Renal pelvis (tissue), 4 donors: ENCODE results near the gene NRP2. TPM values are rescaled to one million over a fixed set of nuclear protein-coding genes. Genes with fewer than 3 reads are reported as not detected.
A peak's percentile ranks its signal among the peaks of the same experiment; 100 is the strongest.

Source experiments
- DNase-seq: peaks from one replicate; pipeline ENCODE4 v3.0.0-alpha.2; 2013
- polyA plus RNA-seq, 3 donors: library from polyadenylated mRNA; unstranded; fragments of 120-200 nt; gene quantifications; one replicate each; pipeline ENCODE4 v1.2.1, GENCODE V29; 2013; ENCODE audit not compliant: insufficient read length in 3 of 3

The NRP2 gene
- polyA plus RNA-seq, 3 donors, result 55.8 to 67.4 (median 66.9) TPM

DNA sequence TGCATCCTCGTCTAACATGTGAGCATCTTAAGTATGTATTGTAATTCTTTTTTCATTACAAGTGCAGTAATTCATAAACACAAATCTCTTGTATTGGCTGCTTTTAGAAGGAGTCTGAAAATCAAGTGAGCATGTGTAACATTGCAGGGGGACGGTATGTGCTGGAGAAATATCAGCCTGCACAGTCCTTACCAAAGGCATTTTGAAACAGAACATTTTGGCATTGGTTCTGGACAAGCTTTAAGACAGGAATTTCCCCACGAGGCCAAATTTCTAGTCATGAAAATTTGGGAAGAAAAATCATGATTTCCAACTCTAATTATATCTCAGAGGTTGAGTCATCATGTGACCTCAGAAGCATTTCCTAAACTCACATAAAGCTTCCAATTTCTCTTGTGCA, 24.7 kb upstream of the NRP2 start:
- no peak for DNase-seq

DNA sequence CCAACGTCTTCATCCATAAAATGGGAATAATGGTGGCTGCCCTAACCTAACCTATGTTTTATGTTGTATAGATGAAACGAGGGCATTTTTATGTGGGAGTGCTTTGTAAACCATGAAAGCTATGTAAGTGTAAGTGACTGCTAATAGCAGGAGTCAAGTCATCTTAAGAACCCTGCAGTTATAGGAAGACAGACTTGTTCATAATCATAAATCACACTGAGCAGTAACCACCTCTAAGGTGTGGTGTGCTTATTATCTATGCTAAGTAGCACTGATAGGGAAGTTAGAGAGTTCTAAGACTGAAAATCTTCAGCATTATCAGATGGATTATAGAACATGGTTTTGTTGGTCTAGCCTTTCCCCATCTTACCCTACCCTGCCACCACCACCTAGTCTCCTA, 24.2 kb upstream of the NRP2 start:
- DNase-seq, result no peak

DNA sequence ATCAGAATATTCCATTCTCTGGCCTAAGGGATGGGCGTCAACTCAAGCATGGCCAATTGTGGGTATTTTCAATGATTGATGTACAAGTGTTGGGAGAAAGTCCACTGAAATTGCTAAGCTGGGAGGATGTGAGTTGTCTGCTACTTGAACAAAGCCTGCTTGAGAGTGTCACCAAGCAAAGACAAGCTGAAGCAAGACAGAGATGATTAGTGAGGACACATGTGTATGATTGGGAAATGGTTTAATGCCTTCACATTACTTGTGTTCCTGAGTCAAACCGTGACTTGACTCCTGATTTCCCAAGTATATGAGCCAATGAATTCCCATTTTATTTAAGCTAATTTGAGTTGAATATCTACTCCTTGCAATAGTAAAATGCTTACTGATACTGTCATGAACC, 23.7 kb upstream of the NRP2 start:
- no peak for DNase-seq

DNA sequence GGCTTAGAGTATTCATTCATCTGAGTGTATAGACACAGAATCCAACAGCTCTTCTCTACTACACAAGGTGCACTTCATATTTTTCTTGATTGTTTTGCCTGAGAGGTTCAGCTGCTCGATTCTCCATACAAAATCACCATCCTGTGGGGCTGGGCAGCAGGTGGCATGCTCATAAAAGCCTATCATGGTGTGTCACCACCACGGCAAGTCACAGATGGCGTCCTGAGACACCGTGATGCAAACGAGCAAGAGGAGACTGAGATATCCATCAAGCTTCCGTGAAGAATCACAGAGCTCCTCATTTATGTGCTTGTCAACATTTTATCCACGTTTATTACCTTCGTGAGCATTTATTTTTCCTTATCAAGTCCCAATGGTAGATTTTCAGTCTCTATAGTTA, 22.4 kb upstream of the NRP2 start:
- no peak for DNase-seq

DNA sequence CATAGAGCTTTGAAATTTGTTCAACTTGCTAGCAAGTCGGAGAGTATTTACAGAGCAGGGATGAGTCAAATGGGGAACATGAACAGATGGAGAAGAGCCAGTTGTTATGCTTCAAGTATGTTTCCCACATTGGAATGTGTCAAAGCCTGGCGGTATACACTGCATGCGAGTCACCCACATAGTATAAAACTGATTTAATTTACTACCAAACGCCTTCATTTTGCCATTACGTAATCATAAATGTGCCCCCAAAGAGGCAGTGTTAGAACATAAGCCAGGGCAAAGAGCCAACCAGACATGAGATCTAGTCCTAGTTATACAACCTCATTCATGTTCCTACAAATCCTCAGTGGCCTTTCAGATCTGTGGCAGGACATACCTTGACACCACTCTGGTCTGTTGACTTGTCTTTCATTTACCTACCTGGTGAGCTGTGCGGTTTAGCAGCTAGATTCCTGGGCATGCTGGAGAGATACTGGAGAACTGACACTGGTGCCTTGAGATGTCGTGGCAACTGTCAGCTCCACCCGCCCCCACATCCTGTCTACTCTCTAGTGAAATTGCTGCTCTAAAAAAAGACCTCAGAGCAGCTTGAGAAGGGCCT, 21.7 kb upstream of the NRP2 start:
- DNase-seq, result no peak

DNA sequence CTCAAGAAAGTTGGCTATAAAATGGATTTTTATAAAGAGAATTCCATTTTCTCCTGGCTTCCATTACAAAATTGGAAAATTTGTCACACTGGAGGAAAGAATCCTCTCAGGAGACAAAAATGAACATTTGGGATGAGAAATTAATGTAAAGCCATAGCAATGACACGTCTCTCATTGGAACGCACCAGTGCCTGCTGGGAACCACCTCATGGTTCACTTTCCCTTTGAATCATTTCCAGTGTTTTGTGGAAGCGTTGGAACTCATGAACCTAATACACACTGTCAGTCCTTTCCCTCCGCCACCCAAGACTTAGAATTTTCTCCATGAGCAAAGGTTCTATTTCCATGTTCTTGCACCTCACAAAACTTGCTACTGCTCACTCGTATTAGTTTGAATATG, 21.0 kb upstream of the NRP2 start:
- no peak for DNase-seq

DNA sequence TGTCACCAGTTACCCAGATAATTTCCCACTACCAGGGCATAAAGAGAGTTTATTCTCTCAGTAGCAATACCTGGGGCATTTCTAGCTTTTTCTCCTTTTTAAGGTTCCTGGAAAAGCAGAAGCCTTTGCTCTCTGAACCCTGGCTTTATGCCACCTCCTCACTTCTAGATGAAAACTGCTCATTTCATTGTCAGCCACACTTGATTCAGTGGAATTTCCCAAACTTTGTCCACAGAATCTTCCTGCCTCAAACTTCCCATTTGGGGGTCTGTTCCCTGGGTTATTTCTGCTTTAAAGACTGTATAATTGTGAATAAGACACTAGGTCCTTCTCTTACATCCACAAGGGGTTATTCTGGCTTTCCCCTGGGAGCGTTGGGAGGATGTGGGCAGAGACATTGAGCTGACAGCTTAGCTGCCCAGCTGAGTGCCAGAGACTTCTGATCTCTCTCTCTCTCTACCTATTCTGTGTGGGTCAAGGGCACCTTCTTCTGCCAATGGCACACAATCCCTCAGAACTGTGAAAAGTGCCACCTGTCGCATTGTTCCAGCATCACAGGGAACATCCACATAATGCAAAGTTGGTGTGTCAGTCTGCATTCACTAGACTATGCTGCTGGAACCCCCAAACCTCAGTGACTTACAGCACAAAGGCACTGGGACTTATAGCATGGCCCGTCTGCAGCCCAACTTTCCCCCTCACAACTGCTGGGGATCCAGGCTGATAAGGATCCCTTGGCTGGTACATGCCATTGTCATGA, 19.9 kb upstream of the NRP2 start:
- DNase-seq, result no peak

DNA sequence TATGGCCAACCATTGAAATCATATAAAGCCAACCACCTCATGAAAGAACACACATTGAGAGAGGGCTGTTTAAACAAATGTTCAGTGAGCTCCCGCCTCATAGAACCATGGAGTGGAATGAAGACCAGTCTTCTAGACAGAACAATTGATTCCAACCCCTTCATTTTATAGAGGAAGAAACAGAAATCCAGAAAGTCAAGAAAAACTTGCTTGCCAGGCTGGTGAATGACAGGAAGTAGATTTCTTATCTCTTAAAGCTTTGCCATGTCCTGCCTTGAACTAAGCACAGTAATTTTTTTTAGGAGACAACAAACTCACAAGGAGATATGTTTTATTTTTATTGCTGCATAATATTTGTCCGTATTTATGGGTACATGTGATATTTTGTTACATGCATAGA, 16.5 kb upstream of the NRP2 start:
- no peak for DNase-seq

DNA sequence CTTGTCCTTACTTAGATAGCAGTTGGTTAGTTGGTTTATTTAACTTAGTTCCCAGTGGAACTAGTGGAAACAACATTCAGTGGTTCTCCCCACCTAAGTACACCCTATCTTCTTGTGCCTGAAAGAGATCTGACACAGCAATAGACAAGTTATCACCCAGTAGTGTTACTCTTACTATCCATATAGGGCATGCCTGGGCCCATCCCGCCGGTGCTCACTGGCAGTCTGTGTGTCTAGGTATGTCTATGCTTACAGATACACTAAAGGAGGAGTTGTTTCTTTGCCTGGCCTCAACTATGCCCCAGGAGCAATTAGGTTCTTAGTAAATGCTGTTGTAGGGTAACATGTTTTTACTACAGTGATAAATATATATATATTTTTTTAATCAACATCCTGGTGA, 12.0 kb upstream of the NRP2 start:
- no peak for DNase-seq

DNA sequence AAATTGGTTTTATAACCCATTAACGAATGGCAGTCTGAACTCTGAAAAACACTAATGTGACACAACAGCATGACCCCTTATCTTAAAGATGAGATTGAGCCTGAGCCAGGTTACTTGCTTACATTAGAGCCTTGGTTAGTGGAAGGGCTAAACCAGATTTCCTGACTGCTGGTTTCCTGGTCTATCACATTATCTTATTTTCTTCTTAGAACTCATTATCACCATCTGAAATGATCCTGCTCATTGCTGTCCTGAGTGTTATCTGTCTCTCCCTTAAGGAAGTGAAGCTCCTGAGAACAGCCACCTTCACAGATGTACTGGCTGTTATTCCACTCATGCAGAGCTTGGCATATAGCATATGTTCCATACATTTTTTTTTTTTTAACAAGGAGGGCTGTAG, 9.0 kb upstream of the NRP2 start:
- DNase-seq, result no peak

DNA sequence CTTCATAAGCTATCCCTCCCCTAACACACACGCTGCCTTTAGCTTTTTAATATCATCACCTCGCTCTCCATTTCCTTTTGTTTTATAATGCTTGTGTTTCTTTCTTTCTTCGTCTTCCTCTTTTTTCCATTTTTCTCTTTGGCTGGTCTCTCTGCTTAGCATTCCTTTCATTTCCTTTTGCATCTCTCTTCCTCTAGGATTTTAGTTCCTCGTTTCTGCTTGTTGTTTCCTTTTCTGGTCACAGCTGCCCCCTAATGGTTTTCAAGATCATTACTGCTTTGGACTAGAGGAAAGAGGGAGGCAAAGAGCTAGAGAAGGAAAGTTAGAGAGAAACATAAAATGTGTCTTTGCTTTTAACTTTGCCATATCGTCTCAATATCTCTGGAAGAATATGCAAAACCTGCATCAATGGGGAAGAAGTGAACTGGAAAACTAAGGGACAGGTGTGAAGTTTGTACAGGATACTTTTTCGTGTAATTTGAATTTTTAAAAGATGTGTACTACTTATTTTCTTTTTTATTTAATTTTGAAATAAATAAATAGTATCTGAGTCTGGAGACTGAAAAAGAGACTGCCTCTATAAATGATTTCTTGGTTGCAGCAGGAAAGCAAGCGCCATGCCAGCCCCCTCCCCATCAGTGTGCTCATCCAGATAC, 6.3 kb upstream of the NRP2 start:
- DNase-seq, result peak; percentile 74

DNA sequence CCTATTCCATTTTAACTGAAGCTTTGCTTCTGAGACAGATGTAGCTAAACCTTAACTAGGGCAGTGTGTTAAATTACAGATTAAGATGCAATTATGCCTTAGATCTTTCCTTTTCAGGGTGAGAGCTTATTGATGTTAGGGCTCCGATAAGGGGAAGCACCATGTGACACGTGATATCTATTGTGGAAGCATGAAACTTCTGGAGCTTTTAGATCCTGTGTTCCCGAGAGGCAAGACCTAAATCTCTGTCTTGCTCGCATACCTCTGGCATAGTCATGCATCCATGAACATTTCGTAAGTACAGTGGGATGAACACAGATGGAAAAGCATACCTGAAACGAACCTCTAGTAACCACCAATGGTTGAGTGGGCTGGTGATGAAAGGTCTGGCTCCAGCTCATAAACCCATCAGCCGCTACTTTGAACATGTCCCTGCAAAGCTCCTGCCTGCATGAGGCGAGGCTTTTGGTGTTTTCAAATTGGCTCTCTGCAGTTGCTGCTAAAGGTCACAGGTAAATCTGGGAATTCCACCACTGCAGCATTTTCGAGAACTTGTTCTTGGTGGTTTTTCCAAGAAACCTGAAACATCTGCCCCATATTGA, 3.7 kb upstream of the NRP2 start:
- DNase-seq, result no peak

DNA sequence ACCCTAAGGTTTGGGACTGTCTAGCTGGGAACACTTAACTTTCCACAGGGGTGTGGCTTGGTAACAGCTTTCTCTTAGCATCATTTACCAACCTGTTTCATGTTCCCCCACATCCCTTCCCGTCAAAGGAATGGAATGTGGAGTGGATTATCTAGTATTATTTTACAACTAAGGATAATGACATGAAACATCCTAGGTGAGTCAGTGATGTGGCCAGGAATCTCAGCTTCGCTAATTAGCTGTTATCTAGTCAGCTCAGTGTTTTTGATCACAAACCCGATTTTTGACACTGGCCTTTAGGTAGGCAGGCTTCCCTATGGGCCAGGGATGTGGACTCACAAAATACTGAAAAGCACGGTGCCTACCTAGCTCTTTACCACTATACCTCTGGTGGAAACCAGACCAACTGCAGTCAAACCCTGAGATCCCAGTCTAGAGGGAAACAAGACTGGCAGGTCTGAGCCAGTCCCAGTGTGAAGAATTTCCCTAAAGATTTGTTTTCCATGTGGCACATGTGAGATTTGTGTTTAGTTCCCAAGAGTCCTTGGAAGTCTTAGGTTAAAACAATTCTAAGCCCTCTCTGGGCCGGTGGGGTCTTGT, 2.8 kb upstream of the NRP2 start:
- DNase-seq, result no peak

DNA sequence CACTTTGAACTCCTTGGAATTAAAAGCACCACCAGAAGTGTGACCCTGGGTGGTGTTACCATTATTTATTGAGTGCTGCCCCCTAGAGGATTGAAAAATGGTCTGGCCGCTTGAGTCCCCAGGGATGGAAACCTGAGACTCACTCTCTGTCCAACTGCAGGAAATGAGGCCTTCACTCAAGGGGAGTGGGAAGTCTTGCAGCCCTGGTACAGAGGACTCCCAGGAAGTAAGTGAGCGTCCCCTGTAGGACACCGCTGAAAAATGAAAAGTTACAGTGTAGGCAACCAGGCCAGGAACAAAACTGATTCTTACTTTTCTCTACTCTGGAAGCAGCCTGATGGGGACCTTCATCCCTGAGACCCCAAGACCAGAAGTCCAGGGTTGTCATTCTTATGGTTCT, 2.2 kb upstream of the NRP2 start:
- peak; percentile 87 for DNase-seq

DNA sequence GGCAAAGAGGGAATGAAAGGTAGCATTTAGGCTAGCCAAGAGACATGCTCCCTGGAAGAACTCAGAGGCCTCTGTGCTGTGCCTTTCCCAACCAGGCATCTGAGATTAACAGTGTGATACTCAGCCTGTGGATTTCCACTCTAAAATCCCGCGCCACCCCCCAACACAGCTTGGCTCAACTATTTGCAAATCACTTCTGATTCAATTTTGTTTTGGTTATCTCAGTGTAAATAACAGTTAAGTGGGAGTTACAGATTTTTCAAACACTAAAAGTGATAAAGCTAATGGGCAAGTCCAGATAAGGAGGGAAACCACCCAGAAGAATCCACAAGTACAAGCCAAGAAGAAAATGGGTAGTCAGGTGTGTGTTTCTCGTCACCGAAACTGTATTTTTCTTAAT, 1.4 kb upstream of the NRP2 start:
- no peak for DNase-seq

DNA sequence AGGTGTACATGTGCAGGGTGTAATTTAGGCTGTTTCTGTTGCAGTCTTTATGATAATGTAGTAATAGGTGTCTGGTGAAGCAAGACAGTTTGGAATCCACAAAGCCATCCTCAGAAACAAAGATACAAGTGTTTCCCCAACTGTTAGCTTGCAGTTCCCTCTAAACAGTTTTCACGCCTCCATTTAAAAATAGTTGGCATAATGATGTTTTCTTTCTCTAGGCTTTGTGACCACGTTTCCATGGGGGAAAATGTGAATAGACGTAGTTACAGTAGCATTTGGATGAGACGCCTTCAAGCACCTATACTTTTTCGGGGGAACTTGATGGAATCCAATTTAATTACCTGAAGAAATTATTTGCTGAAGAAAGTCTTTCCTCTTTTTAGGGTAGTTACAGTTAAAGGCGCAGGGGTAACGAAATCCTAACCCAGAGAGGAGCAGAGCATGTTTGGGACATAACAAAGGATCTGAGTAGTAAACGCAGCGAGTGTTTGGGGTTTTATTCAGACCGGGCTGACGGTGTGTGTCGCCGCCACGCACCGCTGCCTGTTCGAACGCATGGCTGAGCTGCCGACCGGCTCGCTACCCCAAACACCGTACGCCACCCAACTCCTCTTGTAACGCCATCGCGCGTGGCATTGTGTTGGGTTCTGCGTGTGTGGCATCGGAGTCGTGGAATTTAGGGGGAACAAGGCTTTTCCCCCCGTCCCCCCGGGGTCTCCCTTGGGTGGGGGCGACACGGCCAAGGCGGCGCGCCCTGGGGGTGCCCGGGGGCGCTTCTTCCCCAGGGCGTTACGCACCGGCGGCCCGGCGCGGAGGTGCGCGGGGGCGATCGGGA, 681 bp upstream of the NRP2 start:
- no peak for DNase-seq

DNA sequence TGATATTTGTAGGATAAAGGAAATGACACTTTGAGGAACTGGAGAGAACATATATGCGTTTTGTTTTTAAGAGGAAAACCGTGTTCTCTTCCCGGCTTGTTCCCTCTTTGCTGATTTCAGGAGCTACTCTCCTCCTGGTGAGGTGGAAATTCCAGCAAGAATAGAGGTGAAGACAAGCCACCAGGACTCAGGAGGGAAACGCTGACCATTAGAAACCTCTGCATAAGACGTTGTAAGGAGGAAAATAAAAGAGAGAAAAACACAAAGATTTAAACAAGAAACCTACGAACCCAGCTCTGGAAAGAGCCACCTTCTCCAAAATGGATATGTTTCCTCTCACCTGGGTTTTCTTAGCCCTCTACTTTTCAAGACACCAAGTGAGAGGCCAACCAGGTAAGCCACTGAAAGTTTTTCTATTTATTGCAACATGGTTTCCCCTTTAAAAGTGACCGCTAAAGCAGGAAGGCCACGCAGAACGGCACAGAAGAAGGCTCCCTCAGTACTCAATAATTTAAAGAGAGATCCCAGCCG, 735 bp downstream of the NRP2 start:
- no peak for DNase-seq

DNA sequence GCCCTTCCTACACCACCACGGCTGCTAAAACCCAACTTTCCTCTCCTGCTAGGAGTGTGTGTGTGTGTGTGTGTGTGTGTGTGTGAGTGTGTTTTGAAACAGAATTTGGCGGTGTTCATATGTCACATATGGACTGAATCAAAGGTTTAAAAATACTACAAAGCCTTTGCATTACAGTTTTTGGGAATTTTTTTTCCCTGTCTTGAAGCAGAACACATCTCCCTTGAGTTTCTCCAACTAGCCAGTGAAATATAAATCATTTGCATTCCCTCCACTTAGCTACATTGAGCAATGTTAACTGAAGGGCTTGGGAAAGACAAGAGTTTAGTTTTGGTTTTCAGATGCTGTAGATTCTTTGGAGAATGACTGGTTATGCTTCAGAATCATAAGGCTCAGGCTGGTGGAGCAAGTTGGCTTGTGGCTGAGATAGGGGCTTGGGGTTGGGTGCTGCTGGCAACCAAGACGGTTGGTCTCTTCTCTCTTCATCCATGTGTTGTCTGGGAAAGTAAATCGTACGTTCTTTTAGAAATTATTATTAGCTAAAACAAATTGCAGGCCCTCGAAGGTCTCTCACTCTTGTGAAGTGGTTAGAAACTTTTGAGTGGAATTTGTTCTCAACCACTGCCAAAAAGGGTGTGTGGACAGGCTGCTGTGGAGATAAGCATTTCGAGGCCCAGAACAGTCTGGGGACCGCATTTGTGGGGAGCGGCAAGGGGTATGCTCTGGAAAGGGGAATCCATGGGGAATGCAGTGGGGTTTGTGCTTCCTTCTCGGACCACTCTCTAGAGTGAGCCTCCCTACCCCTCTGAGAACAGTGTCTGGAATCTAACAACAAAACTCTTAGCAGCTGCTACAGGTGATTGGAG, 1.4 kb downstream of the NRP2 start:
- DNase-seq, result no peak

DNA sequence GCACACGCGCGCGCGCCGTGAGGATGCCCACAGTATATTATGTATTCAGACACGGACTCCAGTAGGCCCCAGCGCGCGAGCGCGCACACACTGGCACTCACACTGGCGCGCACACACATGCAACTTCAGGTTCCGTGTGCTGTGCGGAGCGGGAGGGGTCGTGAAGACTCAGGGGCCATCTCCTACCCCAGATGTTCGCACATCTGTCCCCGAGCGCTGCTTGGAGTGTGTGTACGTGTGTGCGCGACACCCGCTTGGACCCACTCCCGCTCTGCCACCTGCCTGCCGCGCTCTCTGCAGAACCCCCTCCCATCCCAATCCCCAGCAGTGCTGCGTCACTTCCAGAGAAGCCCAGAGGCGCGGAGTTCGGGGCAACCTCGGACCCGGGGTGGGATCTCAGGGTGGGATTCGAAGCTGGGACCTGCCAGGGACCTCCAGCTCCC, 2.6 kb downstream of the NRP2 start:
- no peak for DNase-seq

DNA sequence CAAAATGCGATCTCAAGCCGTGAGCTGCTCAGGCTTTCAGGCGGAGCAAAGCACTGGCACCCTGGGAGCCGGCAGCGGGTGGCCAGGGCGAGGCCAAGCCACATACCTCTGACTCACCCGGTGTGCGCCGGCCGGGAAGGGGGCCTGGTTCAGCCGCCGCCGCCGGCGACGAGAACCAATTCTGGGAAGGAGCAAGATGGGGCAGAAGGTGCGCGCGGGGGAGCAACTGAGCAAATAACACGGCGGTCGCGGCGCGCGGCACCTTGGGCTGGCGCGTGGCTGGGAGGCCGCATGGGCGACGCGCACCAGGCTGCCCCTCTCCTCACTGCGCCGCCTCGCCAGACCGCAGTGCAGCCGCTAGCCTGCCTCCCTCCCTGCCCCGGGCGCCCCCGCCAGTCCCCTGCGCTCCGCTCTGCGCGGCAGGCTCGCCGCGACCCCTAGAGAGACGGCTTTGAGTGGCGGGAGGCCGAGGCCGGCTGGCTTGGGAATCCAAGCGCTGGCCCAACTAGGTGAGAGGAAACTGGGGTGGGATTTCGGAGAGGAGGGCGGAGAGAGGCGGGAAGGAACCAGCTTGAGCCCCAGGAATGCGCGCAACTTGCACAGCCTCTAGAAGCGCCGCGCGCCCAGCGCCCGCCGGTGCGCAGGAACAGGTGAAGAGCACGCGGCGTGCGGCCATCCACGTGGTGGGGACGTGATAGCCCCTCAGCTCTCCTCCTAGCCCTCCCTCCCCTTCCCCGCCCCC, 3.2 kb downstream of the NRP2 start:
- DNase-seq, result peak; percentile 66
